ENCODE data around the gene ELOB.

GRCh38 chr16:2744711-2745110, 32.4 kb downstream of the ELOB start:
- TF ChIP-seq, protein P1, sequence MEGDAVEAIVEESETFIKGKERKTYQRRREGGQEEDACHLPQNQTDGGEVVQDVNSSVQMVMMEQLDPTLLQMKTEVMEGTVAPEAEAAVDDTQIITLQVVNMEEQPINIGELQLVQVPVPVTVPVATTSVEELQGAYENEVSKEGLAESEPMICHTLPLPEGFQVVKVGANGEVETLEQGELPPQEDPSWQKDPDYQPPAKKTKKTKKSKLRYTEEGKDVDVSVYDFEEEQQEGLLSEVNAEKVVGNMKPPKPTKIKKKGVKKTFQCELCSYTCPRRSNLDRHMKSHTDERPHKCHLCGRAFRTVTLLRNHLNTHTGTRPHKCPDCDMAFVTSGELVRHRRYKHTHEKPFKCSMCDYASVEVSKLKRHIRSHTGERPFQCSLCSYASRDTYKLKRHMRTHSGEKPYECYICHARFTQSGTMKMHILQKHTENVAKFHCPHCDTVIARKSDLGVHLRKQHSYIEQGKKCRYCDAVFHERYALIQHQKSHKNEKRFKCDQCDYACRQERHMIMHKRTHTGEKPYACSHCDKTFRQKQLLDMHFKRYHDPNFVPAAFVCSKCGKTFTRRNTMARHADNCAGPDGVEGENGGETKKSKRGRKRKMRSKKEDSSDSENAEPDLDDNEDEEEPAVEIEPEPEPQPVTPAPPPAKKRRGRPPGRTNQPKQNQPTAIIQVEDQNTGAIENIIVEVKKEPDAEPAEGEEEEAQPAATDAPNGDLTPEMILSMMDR (IDR thresholded peaks at IDR 0.05; ENCODE audit: poor library complexity): no peak
- no peak for TF ChIP-seq EZH2 (IDR thresholded peaks at IDR 0.05; ENCODE audit: borderline replicate concordance)

Data from hepatocyte (in vitro differentiated cells).